Gastrocnemius medialis (tissue), 4 donors: ENCODE data around the gene FAM53C.

Experiments used
- CTCF ChIP-seq, 5 experiments: fragments of 450-650 bp in 3 of 5; fragments of 200-600 bp in 2 of 5; sonication (generic) in 2 of 5; IDR thresholded peaks in 4 of 5; conservative IDR thresholded peaks in 1 of 5; 1 replicate in 4 of 5; 2 replicates in 1 of 5; pipeline ENCODE4 v1.5.1; 2016 to 2019; ENCODE audit warnings: antibody characterized with exemption in 5 of 5, mild to moderate bottlenecking in 3 of 5, moderate library complexity in 3 of 5
- POLR2A ChIP-seq, 2 donors: fragments of 450-650 bp; IDR thresholded peaks; one replicate each; pipeline ENCODE4 v1.6.1; 2017; ENCODE audit warnings: antibody characterized with exemption in 2 of 2, mild to moderate bottlenecking in 2 of 2, moderate library complexity in 2 of 2

GRCh38 chr5:138370537-138370936, 32.5 kb downstream of the FAM53C start:
- no peak for TF ChIP-seq CTCF (IDR thresholded peaks at IDR 0.05 in 4 of 5, conservative IDR thresholded peaks at IDR 0.05 in 1 of 5)
- TF ChIP-seq POLR2A (IDR thresholded peaks at IDR 0.05) = no peak
